GM19238 (cell line): ENCODE data around the gene CAPRIN2.

Source experiments
- DNase-seq: peaks from one replicate; pipeline ENCODE4 v3.0.0; 2011; ENCODE audit warnings: low spot score; ENCODE audit not compliant: insufficient read length

The CAPRIN2 gene

DNA sequence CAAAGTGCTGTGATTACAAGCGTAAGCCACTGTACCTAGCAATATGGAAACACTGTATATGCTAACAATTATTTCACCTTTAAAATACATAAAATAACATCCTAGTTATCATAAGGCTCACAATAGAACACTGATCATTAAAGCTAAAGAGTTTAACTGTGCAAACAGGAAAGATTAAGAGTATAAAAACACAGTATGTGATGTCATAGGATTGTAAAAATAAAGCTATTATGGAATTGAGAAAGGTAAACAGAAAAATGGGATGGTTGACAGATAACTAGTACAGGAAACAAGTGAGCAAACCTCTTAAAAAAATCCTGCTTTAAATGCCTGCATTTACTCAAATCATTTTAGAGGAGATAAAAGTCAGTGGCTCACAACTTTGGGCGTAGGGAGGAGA, 48.3 kb downstream of the CAPRIN2 start:
- DNase-seq = no peak

GRCh38 chr12:30701056-30701455, 53.7 kb downstream of the CAPRIN2 start:
- no peak for DNase-seq

DNA sequence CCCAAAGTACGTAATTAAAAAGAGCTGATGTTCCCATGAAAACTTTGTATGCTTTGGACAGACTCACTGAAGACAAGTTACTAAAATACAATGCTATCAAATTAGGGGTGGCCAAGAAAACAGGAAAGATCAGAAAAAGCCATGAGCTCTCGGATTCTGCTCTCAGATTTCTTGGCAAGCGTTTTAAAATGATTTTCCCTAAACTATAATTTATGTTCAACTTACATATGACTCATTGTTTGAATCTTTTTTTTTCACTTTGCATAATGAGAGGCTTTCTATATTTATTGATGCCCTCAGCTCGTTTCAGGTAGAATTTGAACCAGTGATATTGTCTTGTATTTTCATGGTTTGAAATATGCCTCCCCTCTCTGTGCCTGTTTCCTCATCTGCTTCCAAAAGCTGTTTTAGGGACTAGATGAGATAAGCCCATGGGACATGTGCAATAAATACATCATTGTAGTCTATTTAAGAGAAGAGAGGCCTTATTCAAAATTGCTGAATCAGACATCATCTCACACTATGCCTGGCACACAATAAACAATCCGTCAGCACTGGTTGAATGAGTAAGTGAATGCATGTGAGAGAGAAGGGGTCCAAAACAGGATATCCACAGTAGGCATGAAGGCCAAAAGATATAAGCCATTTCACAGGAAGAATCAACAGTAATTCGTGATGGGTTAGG, 54.4 kb downstream of the CAPRIN2 start:
- DNase-seq = no peak

- DNase-seq = no peak
Observed at GRCh38 chr12:30698346-30698745, 56.4 kb downstream of the CAPRIN2 start.

DNA sequence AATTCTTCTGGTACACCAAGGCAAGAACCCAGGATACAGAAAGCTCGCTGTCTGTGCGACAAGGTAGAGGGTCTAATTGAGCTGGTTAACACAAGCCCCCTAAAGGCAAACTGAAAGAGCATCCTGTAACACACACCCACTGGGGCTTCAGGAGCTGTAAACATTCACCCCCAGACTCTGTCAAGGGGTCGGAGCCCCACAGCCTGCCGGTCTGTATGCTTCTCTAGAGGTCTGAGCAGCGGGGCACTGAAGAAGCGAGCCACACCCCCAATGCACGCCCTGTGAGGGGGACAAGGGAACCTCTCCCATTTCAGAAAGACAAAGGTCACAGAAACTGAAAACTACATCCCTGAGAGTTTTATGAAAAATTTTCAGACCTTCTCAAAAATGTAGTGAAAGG, 57.8 kb downstream of the CAPRIN2 start:
- DNase-seq = no peak

- no peak for DNase-seq
Observed at GRCh38 chr12:30696486-30696885, 58.3 kb downstream of the CAPRIN2 start.

DNA sequence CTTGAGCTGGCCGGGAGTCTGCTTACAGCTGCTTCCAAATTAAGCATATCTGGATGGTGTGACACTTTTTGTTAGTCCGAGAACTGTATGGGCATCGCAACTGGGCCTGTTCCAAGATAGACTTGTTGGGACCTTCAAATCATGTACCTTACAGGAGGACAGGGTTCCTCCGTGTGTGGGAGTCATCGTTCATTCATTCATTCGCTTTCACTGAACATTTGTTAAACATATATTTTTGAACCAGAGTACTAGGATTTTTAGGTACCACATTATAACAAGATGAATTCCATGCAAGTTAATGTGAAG, 58.7 kb downstream of the CAPRIN2 start:
- no peak for DNase-seq

DNA sequence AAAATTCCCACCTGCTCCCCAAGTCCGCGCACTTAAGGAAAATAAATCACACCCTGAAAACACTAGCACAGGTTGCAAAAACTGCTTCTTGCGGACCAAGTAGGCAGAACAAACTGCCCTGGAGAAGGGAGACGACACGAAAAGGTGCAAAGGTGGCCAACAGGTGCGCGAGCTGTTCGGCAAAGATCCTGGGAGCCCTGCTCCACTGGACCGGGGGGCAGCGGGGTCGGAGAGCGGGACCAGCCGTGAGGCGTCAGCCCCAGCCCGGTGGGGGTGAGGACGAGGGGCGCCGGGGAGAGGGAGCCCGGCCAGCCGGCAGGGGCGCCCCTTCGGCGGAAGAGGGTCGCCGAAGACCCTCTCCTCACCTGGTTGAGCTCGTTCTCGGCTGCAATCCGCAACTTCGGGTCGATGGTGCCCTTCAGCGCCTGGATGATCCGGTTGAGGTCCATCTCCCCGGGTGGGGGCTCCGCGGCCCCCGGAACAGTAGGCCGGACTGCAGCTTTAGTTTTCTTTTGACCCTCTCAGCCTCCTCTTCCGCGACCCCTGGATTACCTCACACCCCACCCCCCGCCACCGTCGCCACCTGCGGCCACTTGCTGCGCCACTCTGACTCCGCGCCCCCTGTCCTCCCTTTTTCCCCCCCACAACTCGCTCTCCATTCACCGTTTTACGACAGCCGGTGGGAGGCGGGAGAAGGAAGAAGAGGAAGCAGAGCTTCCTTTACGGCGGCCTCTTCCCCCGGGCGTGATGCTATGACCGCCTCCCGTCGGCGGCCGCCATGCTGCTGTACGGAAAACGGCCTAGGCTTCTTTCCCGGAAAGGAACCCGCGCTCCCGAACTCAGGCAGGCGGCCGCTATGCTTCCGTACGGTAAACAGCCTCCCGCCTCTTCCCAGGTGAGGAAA, 59.3 kb downstream of the CAPRIN2 start, which contains the start of gene IPO8:
TSS of gene IPO8 (minus strand) at position 671 of the 904 bp plus-strand sequence. CDS start at position 449, 222 bp downstream.
- DNase-seq = peak; percentile 82

DNA sequence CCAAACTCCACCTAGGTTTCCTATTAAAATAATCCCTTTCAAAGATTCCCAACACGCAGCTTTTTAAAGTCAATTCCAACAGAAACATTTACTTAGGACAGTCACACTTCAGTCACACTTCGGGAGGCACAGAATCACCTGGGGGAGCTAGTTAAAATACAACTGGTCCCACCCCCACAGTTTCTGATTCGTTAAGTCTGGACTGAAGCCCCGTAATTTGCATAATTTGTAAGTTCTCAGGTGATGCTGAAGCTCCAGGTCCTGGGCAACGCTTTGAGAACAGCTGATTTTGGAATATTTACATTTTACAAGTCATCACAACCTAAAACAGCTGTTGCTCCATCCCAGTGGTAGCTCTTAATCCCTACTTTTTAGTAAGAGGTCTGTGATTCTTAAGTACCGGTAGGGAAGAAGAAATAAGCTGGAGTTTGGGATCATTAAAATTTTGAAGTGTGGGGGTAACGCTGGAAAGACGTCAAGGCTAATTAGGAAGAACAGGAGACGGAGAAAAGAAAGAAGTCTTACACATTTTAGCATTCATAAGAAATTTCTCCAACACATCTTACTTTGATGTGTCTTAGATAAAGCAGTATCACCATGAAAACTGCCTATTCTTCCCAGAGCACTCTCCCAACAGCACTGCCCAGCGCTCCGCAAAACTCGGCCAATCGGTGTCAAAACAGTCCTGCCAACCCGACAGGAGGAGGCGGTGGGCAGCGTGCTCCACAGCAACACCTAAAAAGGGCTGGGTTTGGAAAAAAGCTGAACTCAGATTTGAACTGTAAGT, 60.1 kb downstream of the CAPRIN2 start:
- no peak for DNase-seq

GRCh38 chr12:30692470-30692869, 62.3 kb downstream of the CAPRIN2 start:
- DNase-seq = no peak

GRCh38 chr12:30691122-30691879, 63.5 kb downstream of the CAPRIN2 start:
- DNase-seq = no peak

GRCh38 chr12:30687265-30687986, 67.3 kb downstream of the CAPRIN2 start:
- DNase-seq = no peak

DNA sequence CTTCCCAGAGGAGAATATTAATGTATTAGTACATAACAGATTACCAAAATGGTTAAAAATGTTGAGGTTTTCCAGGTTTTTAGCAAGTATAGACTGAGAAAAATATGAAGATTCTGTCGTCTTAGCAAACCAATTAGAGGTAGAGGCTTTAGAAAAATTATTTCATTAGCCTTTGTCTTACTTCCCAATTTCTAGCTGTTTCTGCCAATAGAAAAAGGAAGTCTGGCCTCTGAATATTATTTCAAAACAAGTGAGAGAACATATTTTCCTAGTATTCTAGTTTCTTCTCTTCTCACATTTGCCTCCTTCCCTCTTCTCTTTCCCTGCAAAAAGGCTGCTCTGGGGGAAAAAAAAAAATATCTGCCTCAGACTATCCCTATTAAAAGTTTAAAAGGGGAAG, 75.5 kb downstream of the CAPRIN2 start:
- no peak for DNase-seq

DNA sequence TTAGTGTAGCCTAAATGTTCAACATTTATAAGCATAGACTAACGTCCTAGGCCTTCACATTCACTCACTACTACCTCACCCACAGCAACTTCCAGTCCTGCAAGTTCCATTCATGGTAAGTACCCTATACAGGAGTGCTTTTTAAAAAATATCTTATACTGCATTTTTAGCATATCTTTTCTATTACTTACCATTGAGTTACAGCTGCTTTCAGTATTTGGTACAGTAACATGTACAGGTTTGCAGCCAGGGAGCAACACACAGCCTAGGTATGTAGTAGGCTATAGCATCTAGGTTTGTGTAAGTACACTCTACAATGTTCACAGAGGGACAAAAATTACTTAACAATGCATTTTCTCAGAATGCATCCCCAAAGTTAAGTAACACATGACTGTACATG, 76.5 kb downstream of the CAPRIN2 start:
- DNase-seq = no peak

- no peak for DNase-seq
Observed at GRCh38 chr12:30661210-30661609, 93.5 kb downstream of the CAPRIN2 start.
